ENCODE measurements around the gene CHTF18.

DNA sequence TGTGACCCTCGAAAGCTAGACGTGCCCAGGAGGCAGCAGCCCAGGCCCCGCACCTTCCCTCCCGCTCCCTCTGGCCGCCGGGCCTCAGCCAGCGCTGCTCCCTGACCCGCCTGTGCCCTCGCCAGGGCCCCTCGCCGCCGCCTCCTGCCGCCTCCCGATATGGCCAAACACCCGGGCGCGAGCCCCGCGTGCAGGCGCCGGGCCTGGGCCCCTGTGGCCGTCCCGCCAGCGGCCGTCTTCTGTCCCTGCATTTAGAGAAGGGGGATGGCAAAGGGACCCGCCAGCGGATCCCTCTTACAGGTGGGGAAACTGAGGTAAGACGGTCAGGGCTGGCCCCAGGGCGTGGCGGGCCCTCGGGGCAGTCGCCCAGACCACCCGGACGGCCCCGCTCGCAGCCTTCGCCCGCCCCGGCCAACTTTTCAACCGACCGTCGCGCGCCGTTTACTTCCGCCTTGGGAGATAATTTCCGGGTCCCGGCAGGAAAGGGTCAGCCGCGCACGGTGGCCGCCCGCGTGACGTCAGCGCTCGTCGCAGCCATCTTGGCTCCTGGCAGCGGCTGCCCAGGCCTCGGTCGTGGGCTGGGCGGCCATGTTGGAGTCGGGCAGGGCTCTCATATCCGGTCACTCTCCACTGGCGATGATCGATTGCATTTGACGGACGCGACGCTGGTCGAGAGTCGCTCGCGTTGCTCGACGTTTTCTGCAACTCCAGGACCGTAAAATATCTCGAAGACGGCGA, 19.1 kb downstream of the CHTF18 start:
- TF ChIP-seq CTCF (conservative IDR thresholded peaks at IDR 0.05; ENCODE audit: low read depth in 2 of 2) (no peak), EZH2 (IDR thresholded peaks at IDR 0.05; ENCODE audit: low read depth, unreplicated experiment) (no peak), POLR2AphosphoS5 (IDR thresholded peaks at IDR 0.05; ENCODE audit: low read depth) (peak; percentile 74), EZH2phosphoT487 (IDR thresholded peaks at IDR 0.05; ENCODE audit: unreplicated experiment) (no peak), JUNB (IDR thresholded peaks at IDR 0.05; ENCODE audit: unreplicated experiment) (no peak), ETS1 (IDR thresholded peaks at IDR 0.05) (peak; percentile 96), NANOG (IDR thresholded peaks at IDR 0.05; ENCODE audit: borderline replicate concordance) (no peak), ZNF114 (CRISPR knock-in tag; IDR thresholded peaks at IDR 0.05) (0 out of 2 replicates have a peak, but pooled peaks have one; percentile 20)
- TF ChIP-seq, protein P1, sequence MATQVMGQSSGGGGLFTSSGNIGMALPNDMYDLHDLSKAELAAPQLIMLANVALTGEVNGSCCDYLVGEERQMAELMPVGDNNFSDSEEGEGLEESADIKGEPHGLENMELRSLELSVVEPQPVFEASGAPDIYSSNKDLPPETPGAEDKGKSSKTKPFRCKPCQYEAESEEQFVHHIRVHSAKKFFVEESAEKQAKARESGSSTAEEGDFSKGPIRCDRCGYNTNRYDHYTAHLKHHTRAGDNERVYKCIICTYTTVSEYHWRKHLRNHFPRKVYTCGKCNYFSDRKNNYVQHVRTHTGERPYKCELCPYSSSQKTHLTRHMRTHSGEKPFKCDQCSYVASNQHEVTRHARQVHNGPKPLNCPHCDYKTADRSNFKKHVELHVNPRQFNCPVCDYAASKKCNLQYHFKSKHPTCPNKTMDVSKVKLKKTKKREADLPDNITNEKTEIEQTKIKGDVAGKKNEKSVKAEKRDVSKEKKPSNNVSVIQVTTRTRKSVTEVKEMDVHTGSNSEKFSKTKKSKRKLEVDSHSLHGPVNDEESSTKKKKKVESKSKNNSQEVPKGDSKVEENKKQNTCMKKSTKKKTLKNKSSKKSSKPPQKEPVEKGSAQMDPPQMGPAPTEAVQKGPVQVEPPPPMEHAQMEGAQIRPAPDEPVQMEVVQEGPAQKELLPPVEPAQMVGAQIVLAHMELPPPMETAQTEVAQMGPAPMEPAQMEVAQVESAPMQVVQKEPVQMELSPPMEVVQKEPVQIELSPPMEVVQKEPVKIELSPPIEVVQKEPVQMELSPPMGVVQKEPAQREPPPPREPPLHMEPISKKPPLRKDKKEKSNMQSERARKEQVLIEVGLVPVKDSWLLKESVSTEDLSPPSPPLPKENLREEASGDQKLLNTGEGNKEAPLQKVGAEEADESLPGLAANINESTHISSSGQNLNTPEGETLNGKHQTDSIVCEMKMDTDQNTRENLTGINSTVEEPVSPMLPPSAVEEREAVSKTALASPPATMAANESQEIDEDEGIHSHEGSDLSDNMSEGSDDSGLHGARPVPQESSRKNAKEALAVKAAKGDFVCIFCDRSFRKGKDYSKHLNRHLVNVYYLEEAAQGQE (IDR thresholded peaks at IDR 0.05; ENCODE audit: unreplicated experiment): no peak
